GM06990 (cell line): ENCODE data around the gene BPGM.
A peak's percentile ranks its signal among the peaks of the same experiment; 100 is the strongest.
"Not testable (repeated sequence)": the region's sequence is repeated elsewhere in the genome, so short reads cannot be mapped to it uniquely, and the experiment has no call there.

Experiments
- DNase-seq: peaks from one replicate; pipeline ENCODE4 v3.0.0-alpha.2; 2011; ENCODE audit not compliant: insufficient read length; ENCODE audit errors: extremely low read depth
- H3K27me3 ChIP-seq: replicated peaks from 2 replicates; pipeline ENCODE4 v1.6.0; 2011; ENCODE audit warnings: low read length; ENCODE audit not compliant: control insufficient read depth, insufficient read depth
- H3K36me3 ChIP-seq: 2 replicates; pipeline ENCODE4 v1.5.1; 2011; ENCODE audit warnings: low read length; ENCODE audit not compliant: control insufficient read depth, insufficient read depth
- H3K4me3 ChIP-seq: replicated peaks from 2 replicates; pipeline ENCODE4 v1.5.1; 2011; ENCODE audit warnings: low read depth, mild to moderate bottlenecking, control low read depth, low read length
- TF ChIP-seq, protein P1 (sequence below): IDR thresholded peaks from 2 replicates; pipeline ENCODE4 v1.5.1; 2011; ENCODE audit warnings: low read length, control low read depth, mild to moderate bottlenecking, inconsistent platforms; ENCODE audit not compliant: insufficient read depth, poor library complexity, severe bottlenecking

The BPGM gene

DNA sequence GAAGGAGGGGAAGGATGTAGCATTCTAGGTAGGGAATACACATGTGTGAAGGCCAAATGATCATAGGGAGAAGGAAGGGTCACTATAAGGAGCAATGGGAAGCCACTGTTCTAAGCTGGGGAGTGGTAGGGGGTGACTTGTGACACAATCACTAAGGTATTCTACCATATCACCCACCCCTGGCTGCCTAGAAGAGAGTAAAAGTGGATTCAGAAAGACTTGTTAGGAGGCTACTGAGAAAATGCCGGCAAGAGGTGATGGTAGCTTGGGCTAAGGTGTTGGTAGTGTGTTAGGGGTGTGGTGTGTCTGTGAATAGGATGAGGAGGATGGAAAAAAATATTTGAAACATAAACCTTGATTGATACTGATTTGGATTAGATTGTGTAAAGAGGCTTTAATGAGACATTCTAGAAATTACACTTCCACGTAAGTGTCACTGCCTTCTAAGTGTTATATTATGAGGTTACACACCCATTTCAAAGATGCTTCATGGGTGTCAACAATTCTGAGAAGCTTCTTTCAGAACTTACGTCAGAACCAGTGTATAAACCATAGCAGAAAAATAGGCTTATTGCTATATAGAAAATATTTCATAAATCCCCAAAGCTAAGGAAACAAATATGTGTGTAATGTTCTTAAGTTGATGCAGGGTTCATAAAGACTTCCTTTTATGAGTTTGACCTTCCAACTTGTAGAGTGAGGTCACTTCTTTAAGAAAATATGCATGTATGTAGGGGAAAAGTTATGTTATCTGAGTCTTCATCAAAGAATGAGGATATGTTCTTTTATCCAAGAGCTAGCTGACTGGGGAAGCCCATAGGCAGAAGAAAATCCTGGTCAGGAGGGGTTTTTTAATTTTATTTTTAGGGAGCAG lies 5.6 kb upstream of the BPGM start:
- no peaks in the 10 kb centered on the region for H3K36me3 ChIP-seq
- no peaks in the 10 kb centered on the region for H3K27me3 ChIP-seq
- H3K4me3 ChIP-seq = no peak overlapping the region
- no peak for DNase-seq
- TF ChIP-seq, protein P1, sequence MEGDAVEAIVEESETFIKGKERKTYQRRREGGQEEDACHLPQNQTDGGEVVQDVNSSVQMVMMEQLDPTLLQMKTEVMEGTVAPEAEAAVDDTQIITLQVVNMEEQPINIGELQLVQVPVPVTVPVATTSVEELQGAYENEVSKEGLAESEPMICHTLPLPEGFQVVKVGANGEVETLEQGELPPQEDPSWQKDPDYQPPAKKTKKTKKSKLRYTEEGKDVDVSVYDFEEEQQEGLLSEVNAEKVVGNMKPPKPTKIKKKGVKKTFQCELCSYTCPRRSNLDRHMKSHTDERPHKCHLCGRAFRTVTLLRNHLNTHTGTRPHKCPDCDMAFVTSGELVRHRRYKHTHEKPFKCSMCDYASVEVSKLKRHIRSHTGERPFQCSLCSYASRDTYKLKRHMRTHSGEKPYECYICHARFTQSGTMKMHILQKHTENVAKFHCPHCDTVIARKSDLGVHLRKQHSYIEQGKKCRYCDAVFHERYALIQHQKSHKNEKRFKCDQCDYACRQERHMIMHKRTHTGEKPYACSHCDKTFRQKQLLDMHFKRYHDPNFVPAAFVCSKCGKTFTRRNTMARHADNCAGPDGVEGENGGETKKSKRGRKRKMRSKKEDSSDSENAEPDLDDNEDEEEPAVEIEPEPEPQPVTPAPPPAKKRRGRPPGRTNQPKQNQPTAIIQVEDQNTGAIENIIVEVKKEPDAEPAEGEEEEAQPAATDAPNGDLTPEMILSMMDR = no peak

DNA sequence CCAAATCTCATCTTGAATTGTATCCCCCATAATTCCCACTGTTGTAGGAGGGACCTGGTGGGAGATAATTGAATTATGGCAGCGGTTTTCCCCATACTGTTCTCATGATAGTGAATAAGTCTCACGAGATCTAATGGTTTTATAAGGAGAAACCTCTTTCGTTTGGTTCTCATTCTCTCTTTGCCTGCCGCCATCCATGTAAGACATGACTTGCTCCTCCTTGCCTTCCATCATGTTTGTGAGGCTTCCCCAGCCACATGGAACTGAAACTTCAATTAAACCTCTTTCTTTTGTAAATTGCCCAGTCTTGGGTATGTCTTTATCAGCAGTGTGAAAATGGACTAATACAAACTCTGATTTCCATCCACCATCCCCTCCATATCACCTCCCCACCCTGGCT lies 4.7 kb upstream of the BPGM start:
- H3K27me3 ChIP-seq, H3K36me3 ChIP-seq, H3K4me3 ChIP-seq, DNase-seq: not testable (repeated sequence)

DNA sequence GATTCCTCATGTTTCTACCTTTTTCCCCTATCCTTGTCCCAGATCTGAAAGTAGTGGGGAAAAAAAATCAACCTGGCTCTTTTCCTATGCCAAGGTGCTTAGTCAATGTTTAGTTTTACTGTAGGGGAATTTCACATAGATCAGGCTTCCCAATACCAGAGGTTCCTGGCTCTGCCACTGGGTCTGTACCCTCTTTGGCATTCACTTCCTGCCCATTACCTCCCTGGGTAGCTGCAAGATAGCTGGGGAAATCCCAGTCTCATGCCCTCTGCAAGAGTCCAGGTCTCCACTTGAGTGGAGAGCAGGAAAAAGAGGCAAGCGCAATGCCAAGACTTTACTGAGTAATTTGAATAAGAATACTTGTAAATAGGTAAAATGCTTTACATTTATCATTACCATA lies 3.5 kb upstream of the BPGM start:
- Histone ChIP-seq H3K27me3 (no peaks in the 10 kb centered on the region), H3K36me3 (no peaks in the 10 kb centered on the region), H3K4me3 (no peak overlapping the region)
- TF ChIP-seq, protein P1 = no peak
- DNase-seq = no peak

DNA sequence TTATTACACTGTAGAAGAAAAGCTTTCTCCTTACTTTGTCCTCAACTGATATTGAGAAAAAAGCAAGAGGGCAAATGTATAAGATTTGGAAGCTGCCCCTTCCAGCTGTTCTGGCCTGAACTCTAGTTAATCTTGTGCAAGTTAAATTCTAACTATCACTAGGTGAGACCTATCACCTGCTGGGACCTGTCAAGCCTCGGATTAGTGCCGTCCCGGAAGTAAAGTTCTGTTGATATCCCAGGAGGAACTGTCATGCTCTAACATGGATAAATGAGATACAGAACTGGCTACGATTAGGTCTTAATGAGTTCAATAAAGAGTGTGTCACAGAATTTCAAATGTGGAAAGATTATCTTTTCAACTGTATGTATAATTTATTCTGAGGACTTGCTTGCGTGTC lies 1.2 kb upstream of the BPGM start:
- Histone ChIP-seq H3K36me3 (no peaks in the 10 kb centered on the region), H3K4me3 (peak overlapping the region; percentile 90), H3K27me3 (no peaks in the 10 kb centered on the region)
- DNase-seq = no peak
- TF ChIP-seq, protein P1 = no peak

DNA sequence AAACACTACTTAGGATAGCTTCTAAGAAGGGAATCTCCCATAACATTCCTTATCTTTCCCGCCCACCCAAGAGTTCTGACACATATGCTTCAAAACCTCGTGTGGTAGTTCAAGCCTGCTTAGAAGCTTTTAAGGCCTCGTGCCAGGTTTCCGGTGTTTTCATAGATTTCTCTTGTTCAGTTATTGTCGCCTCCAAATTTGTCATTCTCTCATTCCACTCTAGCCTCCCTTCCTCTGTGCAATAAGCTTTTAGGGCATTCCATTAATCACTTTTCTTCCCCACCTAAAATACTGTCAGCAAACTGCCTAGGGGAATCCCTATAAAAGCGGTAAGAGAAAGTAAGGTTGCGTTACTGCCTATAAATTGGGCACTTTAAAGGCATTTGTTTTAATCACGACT lies 718 bp upstream of the BPGM start:
- H3K4me3 ChIP-seq = peak overlapping the region; percentile 90
- TF ChIP-seq, protein P1 = no peak
- no peaks in the 10 kb centered on the region for H3K36me3 ChIP-seq
- H3K27me3 ChIP-seq = no peaks in the 10 kb centered on the region
- no peak for DNase-seq

DNA sequence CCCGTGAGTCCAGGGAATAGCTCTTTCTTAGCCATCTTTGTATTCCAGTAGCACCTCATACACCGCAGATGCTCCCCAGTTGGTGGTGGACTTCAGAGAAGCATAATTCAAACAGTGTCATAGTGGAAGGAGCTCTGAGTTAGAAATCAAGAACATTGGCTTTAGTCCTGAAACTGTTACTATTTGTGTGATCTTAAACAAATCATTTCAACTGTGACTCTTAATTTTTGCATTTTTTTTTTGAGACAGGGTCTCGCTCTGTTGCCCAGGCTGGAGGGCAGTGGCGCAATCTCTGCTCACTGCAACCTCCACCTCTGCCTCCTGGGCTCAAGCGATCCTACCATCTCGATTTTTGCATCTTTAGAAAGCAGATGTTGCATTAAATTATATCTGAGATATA lies 1.8 kb downstream of the BPGM start:
- no peaks in the 10 kb centered on the region for H3K27me3 ChIP-seq
- DNase-seq = no peak
- H3K36me3 ChIP-seq = no peaks in the 10 kb centered on the region
- TF ChIP-seq, protein P1 = no peak
- H3K4me3 ChIP-seq = no peak overlapping the region
